Measurements from ENCODE around the gene AMDHD1. TPM values are rescaled to one million over a fixed set of nuclear protein-coding genes. Genes with fewer than 3 reads are reported as not detected.

The AMDHD1 gene
- total and polyA plus RNA-seq, 10 of the 15 experiments (the other 5 are each of a cell fraction or from before 2014, with no cell fraction given) = 0.04 to 0.28 (median 0.13) TPM; not detected in 4

GRCh38 chr12:95982602-95983001 lies 39.5 kb downstream of the AMDHD1 start:
- no peak for FAIRE-seq
- no peaks in the 10 kb centered on the region for H3K9me3 ChIP-seq (replicated peaks; ENCODE audit: control insufficient read depth, insufficient read depth, low read length)
- H3K4me3 ChIP-seq = no peak overlapping the region
- H3K36me3 ChIP-seq (ENCODE audit: control insufficient read depth in 2 of 2, insufficient read depth in 2 of 2, low read length in 1 of 2) = no peaks in the 10 kb centered on the region
- 0% methylated on average over 1 of the region's 1 CpG for WGBS (ENCODE audit: insufficient coverage, insufficient replicate concordance, low lambda C conversion rate, missing lambda C conversion rate)
- RAD21 ChIA-PET (ENCODE audit: unreplicated experiment) = no interaction called here
- no peak overlapping the region for H3K4me2 ChIP-seq (ENCODE audit: control insufficient read depth, insufficient read depth)
- no peaks in the 10 kb centered on the region for H3K79me2 ChIP-seq (ENCODE audit: control insufficient read depth, insufficient read depth, low read length)
- TF ChIP-seq ATF3 (IDR thresholded peaks at IDR 0.05; ENCODE audit: borderline replicate concordance, extremely low read depth, low read depth, low read length) = no peak
- no peak for TF ChIP-seq ATF7 (IDR thresholded peaks at IDR 0.05; ENCODE audit: low read depth)
- no peak for TF ChIP-seq CHD4 (IDR thresholded peaks at IDR 0.05)
- no peak for TF ChIP-seq NR2F1 (conservative IDR thresholded peaks at IDR 0.05)
- TF ChIP-seq RELB (IDR thresholded peaks at IDR 0.05; ENCODE audit: low read depth) = no peak
- TF ChIP-seq TCF7 (IDR thresholded peaks at IDR 0.05; ENCODE audit: borderline replicate concordance) = no peak
- no peak for TF ChIP-seq USF2 (IDR thresholded peaks at IDR 0.05; ENCODE audit: borderline replicate concordance, low read depth, low read length)
- BruUV-seq (replicated peaks) = no TSS peak
- no peak for DNase-seq (ENCODE audit: low read depth, low spot score)
- no peaks in the 10 kb centered on the region for H4K20me1 ChIP-seq (ENCODE audit: control insufficient read depth, insufficient read depth)
- in situ Hi-C loops (cut with MboI) = no loop called here
- CTCF ChIA-PET = no interaction called here
- ATAC-seq = no peak
- no peak overlapping the region for H2AFZ ChIP-seq (ENCODE audit: control insufficient read depth, low read depth, low read length)
- no peak overlapping the region for H3K27ac ChIP-seq (ENCODE audit: control insufficient read depth, insufficient read depth)
- H3K9ac ChIP-seq (ENCODE audit: control insufficient read depth, insufficient read depth, low read length) = no peak overlapping the region
- intact Hi-C loops (cut with micrococcal nuclease; ENCODE audit: unreplicated experiment) = no loop called here
- POLR2A ChIA-PET = no interaction called here
- H3K27me3 ChIP-seq (replicated peaks in 1 of 2; ENCODE audit: control insufficient read depth in 2 of 2, insufficient read depth in 2 of 2, low read length in 1 of 2) = no peaks in the 10 kb centered on the region
- SMC1A ChIA-PET (ENCODE audit: uncharacterized antibody, unreplicated experiment) = no interaction called here
- H3K4me1 ChIP-seq (ENCODE audit: control insufficient read depth, insufficient read depth, low read length) = no peaks in the 10 kb centered on the region

Data from GM12878 (cell line).